Activated naive CD8-positive, alpha-beta T cell treated with anti-CD3 and anti-CD28 coated beads for 36 hours (primary cell): Measurements from ENCODE around the gene CTSC. TPM values are rescaled to one million over a fixed set of nuclear protein-coding genes. Genes with fewer than 3 reads are reported as not detected.

Experiments used
- DNase-seq: peaks from one replicate; pipeline ENCODE4 v3.0.0; 2021
- H3K27ac Mint-ChIP-seq: one replicate; pipeline ENCODE4 v1.8.0; 2022; ENCODE audit warnings: mild to moderate bottlenecking, moderate library complexity, mixed read lengths
- H3K27me3 Mint-ChIP-seq: one replicate; pipeline ENCODE4 v1.8.0; 2022; ENCODE audit warnings: mild to moderate bottlenecking, mixed read lengths
- H3K36me3 Mint-ChIP-seq: one replicate; pipeline ENCODE4 v1.8.0; 2021; ENCODE audit warnings: mild to moderate bottlenecking, mixed read lengths
- H3K4me1 Mint-ChIP-seq: one replicate; pipeline ENCODE4 v1.8.0; 2021; ENCODE audit warnings: mixed read lengths
- H3K4me3 Mint-ChIP-seq: one replicate; pipeline ENCODE4 v1.8.0; 2022; ENCODE audit warnings: mild to moderate bottlenecking, moderate library complexity, mixed read lengths
- H3K9me3 Mint-ChIP-seq: one replicate; pipeline ENCODE4 v1.8.0; 2022; ENCODE audit warnings: mixed read lengths
- total RNA-seq, 2 experiments: library from RNA; stranded (reverse); gene quantifications; one replicate each; pipeline ENCODE4 v1.2.3, GENCODE V29; 2021

Gene CTSC
- total RNA-seq, 2 experiments from 2014 or later: 77.6 to 80.9 TPM

DNA sequence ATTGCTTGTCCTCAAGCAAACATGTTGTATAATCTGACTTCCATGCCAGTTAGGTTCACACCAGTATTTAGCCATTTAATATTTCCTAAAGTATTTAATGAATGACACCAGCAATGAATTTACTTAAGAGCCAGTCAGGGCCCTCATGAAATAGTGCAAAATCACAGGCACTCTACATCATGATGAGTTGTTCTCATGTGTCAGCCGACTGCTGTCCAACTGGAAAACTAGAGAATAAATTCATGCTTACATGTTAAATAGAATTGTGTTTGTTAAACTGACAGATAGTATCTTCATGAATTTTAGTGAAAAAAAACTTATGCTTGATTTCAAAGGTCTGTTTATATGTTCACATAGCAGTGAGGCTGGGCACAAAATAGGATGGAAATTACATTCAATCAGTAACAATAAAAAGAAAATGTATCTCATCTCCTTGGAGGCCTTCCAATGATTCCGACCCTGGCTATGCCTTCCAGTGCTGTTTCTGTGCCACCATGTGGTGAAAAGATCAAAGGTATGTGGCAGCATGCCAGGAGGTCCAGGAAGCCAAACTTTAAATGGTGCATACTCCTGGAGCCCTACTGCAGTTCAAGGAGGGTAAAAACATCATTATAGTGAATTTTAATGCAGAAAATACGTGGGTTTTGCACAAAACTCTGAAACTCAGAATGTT, 45.2 kb downstream of the CTSC start:
- Mint-ChIP-seq H3K4me3 (no peak overlapping the region), H3K27ac (no peak overlapping the region), H3K9me3 (peaks cover 2% of the 10 kb centered on the region), H3K27me3 (no peaks in the 10 kb centered on the region), H3K36me3 (peaks cover 58% of the 10 kb centered on the region), H3K4me1 (peaks cover 5% of the 10 kb centered on the region)
- no peak for DNase-seq

DNA sequence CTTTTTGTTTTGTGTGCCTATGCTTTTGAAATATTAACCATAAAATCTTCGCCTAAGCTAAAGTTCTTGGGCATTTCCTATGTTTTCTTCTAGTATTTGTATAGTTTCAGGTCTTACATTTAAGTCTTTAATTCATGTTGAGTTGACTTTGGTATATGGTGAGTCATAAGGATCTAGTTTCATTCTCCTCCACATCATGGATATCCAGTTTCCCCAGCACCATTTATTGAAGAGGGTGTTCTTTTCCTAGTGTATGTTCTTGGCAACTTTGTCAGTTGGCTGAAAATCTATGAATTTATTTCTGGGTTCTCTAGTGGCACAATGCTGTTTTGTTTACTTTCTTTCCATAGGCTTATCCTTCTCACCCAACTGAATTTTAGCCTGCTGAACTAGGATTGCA, 49.0 kb downstream of the CTSC start:
- Mint-ChIP-seq H3K27ac (no peak overlapping the region), H3K9me3 (peaks cover 2% of the 10 kb centered on the region), H3K36me3 (peaks cover 36% of the 10 kb centered on the region), H3K4me3 (no peak overlapping the region), H3K27me3 (no peaks in the 10 kb centered on the region), H3K4me1 (no peaks in the 10 kb centered on the region)
- no peak for DNase-seq

DNA sequence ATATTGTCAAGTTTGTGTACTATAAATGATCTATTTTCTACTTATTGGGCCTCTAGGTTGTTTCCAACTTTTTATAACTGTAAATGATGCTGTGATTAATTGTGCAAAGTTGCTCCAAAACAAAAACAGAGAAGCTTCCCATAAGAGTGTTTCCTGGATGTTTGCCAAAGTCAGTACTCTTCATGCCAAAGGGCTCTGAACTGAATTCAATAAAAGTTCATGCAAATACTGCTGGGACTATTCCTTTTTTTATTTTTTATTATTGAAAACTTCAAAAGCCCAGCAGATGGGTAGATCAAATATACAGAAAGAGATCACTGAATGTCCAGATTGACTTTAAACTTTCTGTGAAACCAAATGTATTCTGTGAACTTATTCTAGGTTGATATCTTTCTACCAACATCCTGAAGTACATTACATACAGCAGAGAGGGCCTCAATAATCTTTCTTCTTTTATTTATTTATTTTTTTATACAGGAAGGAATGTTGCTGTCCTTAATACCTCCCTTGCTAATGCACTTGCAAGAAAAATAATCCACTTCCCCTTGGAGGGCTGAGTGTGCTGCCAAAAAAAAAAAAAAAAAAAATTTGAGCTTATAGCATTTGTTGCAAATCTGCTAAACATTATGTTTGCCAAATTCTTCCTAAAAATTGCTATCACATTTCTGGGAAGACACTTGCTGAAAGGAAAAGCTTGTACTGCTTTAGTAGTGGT, 53.0 kb downstream of the CTSC start:
- no peaks in the 10 kb centered on the region for H3K27me3 Mint-ChIP-seq
- no peak for DNase-seq
- no peaks in the 10 kb centered on the region for H3K4me1 Mint-ChIP-seq
- peaks cover 36% of the 10 kb centered on the region for H3K36me3 Mint-ChIP-seq
- no peak overlapping the region for H3K4me3 Mint-ChIP-seq
- no peak overlapping the region for H3K27ac Mint-ChIP-seq
- peaks cover 2% of the 10 kb centered on the region for H3K9me3 Mint-ChIP-seq

DNA sequence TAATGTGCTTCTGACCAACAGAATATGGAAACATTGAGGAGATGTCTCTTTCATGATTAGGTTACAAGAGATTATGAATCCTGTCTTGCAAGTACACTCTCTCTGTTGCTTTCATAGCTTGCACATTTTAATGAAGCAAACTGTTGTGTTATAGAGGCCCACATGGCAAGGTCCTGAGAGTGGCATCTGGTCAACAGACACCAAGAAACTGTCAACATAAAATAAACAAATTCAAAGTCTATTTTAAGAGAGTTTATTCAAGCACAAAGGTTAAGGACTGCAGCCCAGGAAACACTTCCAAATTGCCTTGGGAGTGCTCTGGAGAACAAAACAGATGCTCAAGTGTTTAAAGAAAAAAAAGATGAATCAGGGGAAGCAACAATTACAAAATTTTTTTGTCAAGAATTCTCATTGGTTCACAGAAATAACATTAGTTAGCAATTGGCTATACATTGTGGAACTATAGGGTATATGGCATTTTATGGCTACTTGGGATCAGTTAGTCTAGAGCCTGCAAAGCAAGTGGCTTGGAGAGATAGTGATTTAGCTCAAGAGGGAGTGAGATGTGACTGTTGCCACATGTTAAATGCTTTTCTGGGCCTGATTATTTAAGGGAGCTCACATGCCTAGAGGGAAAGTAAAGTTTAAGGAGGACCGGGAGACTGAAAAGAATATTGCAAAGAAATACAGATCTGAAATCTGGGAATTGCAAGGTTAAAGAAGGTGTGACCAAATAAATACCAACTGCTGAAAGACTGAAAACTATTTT, 54.6 kb downstream of the CTSC start:
- H3K36me3 Mint-ChIP-seq: peaks cover 26% of the 10 kb centered on the region
- peaks cover 3% of the 10 kb centered on the region for H3K9me3 Mint-ChIP-seq
- H3K27me3 Mint-ChIP-seq: no peaks in the 10 kb centered on the region
- H3K4me1 Mint-ChIP-seq: no peaks in the 10 kb centered on the region
- H3K4me3 Mint-ChIP-seq: no peak overlapping the region
- no peak for DNase-seq
- no peak overlapping the region for H3K27ac Mint-ChIP-seq

DNA sequence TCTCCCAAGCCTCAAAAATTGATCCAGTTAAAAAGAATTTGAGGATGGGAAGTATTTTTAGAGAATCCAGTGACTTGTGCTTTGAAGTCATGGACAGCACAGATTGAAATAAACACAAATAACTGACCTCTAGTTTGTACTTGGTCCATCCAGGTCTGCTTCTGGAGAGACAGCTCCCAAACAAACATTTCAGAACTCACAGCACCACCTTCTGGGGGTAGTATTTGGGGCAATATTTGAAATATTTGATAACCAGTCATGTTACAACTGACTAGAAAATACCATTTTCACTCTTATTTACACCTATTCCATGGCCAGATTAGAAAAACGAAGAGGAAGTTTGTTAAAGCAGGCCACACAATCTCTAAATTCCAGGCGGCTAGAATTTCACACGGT, 56.2 kb downstream of the CTSC start:
- Mint-ChIP-seq H3K9me3 (peaks cover 3% of the 10 kb centered on the region), H3K4me3 (no peak overlapping the region)

DNA sequence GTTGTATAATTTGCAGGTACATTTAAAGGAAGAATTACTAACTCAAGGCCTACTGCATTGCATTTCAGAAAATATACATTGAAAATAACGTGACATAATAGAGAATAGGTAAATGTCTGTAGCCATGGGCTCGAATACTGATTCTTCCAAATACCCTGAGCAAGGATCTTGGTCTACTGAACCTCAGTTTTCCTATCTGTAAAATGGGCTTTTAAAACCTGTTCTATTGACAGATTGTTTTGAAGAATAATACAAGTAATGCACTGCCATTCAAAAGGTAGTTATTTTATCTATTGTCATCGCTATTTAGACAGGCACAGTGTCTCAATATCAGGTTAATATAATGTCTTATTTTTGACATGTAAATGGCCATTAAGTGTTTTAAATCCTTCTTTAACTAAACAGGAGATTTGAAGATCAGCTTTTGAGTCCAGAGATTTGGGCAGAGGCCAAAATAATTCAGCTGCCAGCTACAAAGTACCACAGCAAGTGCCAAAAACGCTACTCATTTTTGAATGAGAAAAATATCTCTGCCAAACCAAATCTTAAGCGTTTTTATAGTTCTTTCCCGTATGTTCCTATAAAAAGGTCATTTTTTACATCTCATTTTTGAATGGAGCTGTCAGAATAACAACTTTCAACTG, 56.7 kb downstream of the CTSC start:
- no peaks in the 10 kb centered on the region for H3K27me3 Mint-ChIP-seq
- no peak overlapping the region for H3K27ac Mint-ChIP-seq
- H3K9me3 Mint-ChIP-seq: peaks cover 3% of the 10 kb centered on the region
- DNase-seq: no peak
- peaks cover 14% of the 10 kb centered on the region for H3K36me3 Mint-ChIP-seq
- no peaks in the 10 kb centered on the region for H3K4me1 Mint-ChIP-seq
- no peak overlapping the region for H3K4me3 Mint-ChIP-seq

More for the DNA sequence above, 56.2 kb downstream of the CTSC start:
- peaks cover 14% of the 10 kb centered on the region for H3K36me3 Mint-ChIP-seq
- no peaks in the 10 kb centered on the region for H3K4me1 Mint-ChIP-seq
- no peak overlapping the region for H3K27ac Mint-ChIP-seq
- H3K27me3 Mint-ChIP-seq: no peaks in the 10 kb centered on the region
- no peak for DNase-seq

DNA sequence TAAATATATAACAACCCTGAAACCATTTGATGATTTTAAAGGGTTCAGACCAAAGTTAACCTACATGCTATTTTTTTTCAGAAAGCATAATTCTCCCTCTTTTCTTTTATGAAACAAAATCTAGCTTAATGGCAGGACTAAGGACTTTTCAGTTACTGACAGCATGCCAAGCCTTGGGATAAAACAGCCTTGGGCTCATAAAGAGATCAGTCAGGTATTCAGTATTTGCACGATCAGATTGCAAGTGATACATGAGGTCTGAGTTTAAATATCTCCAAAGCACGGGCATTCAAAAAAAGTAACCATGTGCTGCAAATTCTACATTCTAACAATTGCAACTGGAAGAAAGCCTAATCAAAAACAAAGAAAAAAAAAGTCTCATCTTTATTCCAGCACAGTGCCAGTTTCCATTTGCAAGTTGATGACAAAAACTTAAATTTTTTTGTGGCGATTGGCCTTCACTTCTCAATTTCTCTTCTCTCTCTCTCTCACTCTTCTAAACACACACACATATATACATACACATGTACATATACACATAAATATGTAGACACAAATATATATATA, 60.1 kb downstream of the CTSC start:
- Mint-ChIP-seq H3K4me3 (no peak overlapping the region), H3K9me3 (peaks cover 4% of the 10 kb centered on the region), H3K27me3 (no peaks in the 10 kb centered on the region), H3K4me1 (no peaks in the 10 kb centered on the region), H3K27ac (no peak overlapping the region), H3K36me3 (peaks cover 12% of the 10 kb centered on the region)
- no peak for DNase-seq

DNA sequence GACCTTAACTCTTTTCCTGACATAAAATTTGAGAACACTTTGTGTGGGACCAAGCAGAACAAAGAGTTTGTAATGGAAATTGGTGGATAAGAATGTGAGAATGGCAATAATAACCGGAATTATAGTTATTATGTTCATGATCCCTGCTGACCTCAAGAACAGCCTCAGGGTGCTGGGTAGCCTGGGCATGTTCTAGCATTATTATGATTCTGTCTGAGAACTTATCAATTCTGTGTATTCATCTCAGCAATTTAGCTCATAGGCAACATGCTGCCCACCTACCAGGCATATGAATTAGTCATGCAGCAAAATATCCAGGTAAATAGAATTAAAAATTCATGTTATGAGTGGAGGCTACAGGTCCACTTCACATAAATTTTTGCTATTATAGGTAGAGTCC, 61.9 kb downstream of the CTSC start:
- H3K27ac Mint-ChIP-seq: no peak overlapping the region
- DNase-seq: no peak
- no peak overlapping the region for H3K4me3 Mint-ChIP-seq
- H3K36me3 Mint-ChIP-seq: peaks cover 17% of the 10 kb centered on the region
- no peaks in the 10 kb centered on the region for H3K4me1 Mint-ChIP-seq
- no peaks in the 10 kb centered on the region for H3K27me3 Mint-ChIP-seq
- H3K9me3 Mint-ChIP-seq: peaks cover 4% of the 10 kb centered on the region

DNA sequence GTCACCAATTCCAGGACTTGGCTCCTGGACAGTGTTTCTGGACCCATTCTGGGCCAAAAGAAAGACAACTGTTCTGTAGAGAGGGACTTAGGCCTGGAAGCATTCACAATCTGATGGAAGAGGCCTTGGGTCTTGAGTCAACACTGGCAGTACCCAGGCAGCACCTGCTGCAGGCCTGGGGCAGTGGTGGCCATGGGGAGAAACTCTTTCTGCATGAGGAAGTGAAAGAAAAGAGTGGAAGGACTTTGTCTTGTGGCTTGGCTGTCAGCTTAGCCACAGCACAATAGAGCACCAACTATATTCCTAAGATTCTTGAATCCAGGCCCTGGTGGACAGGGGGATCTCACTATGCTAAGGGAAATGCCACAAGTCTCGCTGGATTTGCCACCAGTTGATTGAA, 70.6 kb downstream of the CTSC start:
- Mint-ChIP-seq H3K36me3 (peaks cover 64% of the 10 kb centered on the region), H3K4me1 (no peaks in the 10 kb centered on the region), H3K27ac (no peak overlapping the region), H3K4me3 (no peak overlapping the region), H3K9me3 (peaks cover 8% of the 10 kb centered on the region), H3K27me3 (no peaks in the 10 kb centered on the region)
- DNase-seq: no peak

DNA sequence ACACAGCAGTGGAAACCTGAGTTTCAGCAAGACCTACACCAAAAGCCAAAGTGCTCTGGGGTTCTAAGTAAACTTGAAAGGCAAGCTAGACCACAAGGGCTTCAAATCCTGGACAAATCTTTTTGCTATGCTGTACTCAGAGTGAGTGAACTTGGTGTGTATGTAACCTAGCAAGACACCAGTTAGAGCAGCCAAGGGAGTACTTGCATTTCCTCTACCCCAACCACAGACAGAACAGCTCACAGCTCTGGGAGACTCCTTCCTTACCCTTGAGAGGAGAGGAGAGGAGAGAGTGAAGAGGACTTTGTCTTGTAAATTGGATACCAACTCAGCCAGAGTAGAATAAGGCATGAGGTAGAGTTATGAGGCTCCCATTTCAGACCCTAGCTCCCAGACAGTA, 71.4 kb downstream of the CTSC start:
- Mint-ChIP-seq H3K36me3 (peaks cover 67% of the 10 kb centered on the region), H3K4me3 (no peak overlapping the region), H3K9me3 (peaks cover 16% of the 10 kb centered on the region)

DNA sequence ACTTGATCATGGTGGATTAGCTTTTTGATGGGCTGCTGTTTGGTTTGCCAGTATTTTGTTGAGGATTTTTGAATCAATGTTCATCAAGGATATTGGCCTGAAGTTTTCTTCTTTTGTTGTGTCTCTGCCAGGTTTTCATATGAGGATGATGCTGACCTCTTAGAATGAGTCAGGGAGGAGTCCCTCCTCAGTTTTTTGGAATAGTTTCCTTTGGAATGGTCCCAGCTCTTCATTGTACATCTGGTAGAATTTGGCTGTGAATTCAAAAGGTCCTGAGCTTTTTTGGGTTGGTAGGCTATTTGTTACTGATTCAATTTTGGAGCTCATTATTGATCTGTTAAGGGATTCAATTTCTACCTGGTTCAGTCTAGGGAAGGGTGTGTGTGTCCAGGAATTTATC, 78.1 kb downstream of the CTSC start:
- Mint-ChIP-seq H3K27ac (no peak overlapping the region), H3K36me3 (peaks cover 37% of the 10 kb centered on the region), H3K27me3 (no peaks in the 10 kb centered on the region), H3K4me1 (no peaks in the 10 kb centered on the region), H3K9me3 (peaks cover 55% of the 10 kb centered on the region), H3K4me3 (no peak overlapping the region)
- no peak for DNase-seq

More for the DNA sequence above, 71.4 kb downstream of the CTSC start:
- Mint-ChIP-seq H3K27me3 (no peaks in the 10 kb centered on the region), H3K4me1 (no peaks in the 10 kb centered on the region), H3K27ac (no peak overlapping the region)
- DNase-seq: no peak

DNA sequence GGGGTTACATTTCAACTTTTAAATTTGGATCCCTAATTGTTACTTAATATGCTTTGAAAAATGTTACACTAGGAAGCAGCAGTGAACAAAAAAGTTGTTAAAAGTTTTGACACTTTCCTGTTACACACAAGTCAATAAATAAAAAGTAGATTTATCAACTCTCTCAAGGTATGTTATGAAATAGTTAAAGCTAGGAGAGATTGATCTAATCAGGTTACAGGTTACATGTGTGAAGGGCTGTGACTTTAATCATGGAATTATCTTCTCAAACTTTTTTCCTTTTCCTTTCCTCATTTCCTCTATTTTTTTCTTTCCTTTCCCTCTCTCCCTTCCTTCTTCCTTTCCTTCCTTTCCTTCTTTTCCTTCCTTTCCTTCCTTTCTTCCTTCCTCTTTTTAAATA, 85.3 kb downstream of the CTSC start:
- DNase-seq: no peak
- Mint-ChIP-seq H3K36me3 (peaks cover 9% of the 10 kb centered on the region), H3K9me3 (peaks cover 15% of the 10 kb centered on the region), H3K4me3 (no peak overlapping the region), H3K4me1 (no peaks in the 10 kb centered on the region), H3K27ac (no peak overlapping the region), H3K27me3 (no peaks in the 10 kb centered on the region)

DNA sequence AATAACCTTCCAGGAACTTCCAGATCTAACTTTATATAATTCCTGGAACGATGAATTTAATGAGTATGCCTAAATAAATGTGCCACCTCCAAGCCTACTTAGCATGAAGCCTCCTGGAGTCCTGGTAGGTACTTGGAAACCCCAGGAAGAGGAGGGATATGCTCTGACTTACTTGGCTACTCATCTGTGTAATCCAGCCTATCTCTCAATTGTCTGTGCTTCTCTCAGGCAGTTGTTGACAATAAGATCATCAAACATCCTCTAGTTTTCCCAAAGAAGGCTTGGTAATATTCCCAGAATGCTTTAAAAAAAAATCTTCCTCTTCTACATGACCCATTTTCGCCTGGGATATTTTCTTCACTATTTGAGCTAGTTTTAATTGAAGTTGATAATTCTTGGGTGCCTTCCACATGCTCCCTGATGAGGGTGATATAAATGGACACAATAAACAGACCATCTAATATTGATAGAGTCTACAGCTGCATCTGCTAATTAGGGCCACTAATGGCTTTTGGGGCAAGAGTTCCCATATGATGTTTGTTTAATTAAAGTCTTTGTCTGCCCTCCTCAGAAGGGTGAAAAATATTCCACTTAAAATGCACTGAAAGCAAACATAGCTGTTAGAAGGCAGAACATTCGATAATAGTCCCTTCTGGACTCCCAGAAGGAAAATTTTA, 86.8 kb downstream of the CTSC start:
- Mint-ChIP-seq H3K9me3 (peaks cover 13% of the 10 kb centered on the region), H3K4me1 (no peaks in the 10 kb centered on the region), H3K27ac (no peak overlapping the region), H3K4me3 (no peak overlapping the region), H3K27me3 (no peaks in the 10 kb centered on the region), H3K36me3 (peaks cover 10% of the 10 kb centered on the region)
- DNase-seq: no peak

DNA sequence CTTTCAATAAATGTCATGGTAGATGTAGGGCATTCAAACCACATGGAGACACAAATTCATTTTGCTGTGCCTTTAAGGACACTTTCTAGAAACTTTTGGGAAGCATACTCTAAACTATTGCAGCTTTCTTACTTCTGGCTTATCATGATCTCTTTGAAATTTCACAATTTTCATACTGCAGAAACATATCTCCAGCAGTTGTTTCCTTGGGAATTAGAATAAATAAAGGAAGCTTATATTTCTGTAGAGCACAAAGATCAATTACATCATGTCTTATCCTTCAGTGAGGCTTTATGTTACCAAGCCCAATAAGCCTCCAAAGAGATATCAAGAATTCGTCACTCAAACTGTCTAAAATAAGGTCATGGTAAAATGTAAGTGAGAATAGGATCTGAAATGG, 87.8 kb downstream of the CTSC start:
- Mint-ChIP-seq H3K36me3 (peaks cover 9% of the 10 kb centered on the region), H3K27ac (no peak overlapping the region), H3K4me1 (no peaks in the 10 kb centered on the region), H3K27me3 (no peaks in the 10 kb centered on the region), H3K4me3 (no peak overlapping the region), H3K9me3 (peaks cover 7% of the 10 kb centered on the region)
- DNase-seq: no peak
